GM19023 (cell line): ENCODE measurements around the gene HECTD3.

Source experiments
- ATAC-seq: cut with Tn5 transposase; IDR thresholded peaks from one replicate; pipeline ENCODE4 v1.9.1; 2021; ENCODE audit warnings: mild to moderate bottlenecking, moderate library complexity; ENCODE audit not compliant: unreplicated experiment

HECTD3 gene

GRCh38 chr1:45010855-45011811 lies at the start of gene HECTD3:
Gene HECTD3, minus strand, starts transcription at chr1:45011324. Its CDS starts 67 bp downstream, at chr1:45011257.
- peak; percentile 81 for ATAC-seq

GRCh38 chr1:45059829-45060228 lies 48.7 kb upstream of the HECTD3 start:
- no peak for ATAC-seq

- ATAC-seq: no peak
Observed at GRCh38 chr1:45057542-45057941, 46.4 kb upstream of the HECTD3 start.

- ATAC-seq: no peak
Observed at GRCh38 chr1:45051005-45051772, 40.1 kb upstream of the HECTD3 start.

- no peak for ATAC-seq
Observed at GRCh38 chr1:45047032-45047431, 35.9 kb upstream of the HECTD3 start.

- no peak for ATAC-seq
Observed at GRCh38 chr1:45044916-45045315, 33.8 kb upstream of the HECTD3 start.

- no peak for ATAC-seq
Observed at GRCh38 chr1:45043094-45043493, 32.0 kb upstream of the HECTD3 start.

- no peak for ATAC-seq
Observed at GRCh38 chr1:45040297-45040696, 29.2 kb upstream of the HECTD3 start.

GRCh38 chr1:45038661-45039364 lies 27.7 kb upstream of the HECTD3 start:
- ATAC-seq: no peak

GRCh38 chr1:45038240-45038639 lies 27.1 kb upstream of the HECTD3 start:
- no peak for ATAC-seq

- no peak for ATAC-seq
Observed at GRCh38 chr1:45037456-45037855, 26.3 kb upstream of the HECTD3 start.

- ATAC-seq: no peak
Observed at GRCh38 chr1:45035631-45036301, 24.6 kb upstream of the HECTD3 start.

- no peak for ATAC-seq
Observed at GRCh38 chr1:45033356-45033755, 22.2 kb upstream of the HECTD3 start.

GRCh38 chr1:45032837-45033236 lies 21.7 kb upstream of the HECTD3 start:
- ATAC-seq: no peak

GRCh38 chr1:45026446-45026845 lies 15.3 kb upstream of the HECTD3 start:
- no peak for ATAC-seq

GRCh38 chr1:45023663-45024062 lies 12.5 kb upstream of the HECTD3 start:
- no peak for ATAC-seq

GRCh38 chr1:45018599-45019230 lies 7.6 kb upstream of the HECTD3 start:
- peak; percentile 76 for ATAC-seq

GRCh38 chr1:45016767-45017166 lies 5.6 kb upstream of the HECTD3 start:
- ATAC-seq: no peak

- no peak for ATAC-seq
Observed at GRCh38 chr1:45016090-45016697, 5.1 kb upstream of the HECTD3 start.

- no peak for ATAC-seq
Observed at GRCh38 chr1:45015683-45016082, 4.6 kb upstream of the HECTD3 start.
